ENCODE results near the gene ST6GALNAC5.

ST6GALNAC5 gene

GRCh38 chr1:76933847-76934815, 66.9 kb downstream of the ST6GALNAC5 start:
- peak in 1 of 2 experiments; percentile 2 for DNase-seq
- no peak for TF ChIP-seq POLR2A (IDR thresholded peaks at IDR 0.05; ENCODE audit: low read length)
- no peak for TF ChIP-seq GATA1 (IDR thresholded peaks at IDR 0.05; ENCODE audit: low read depth, low read length)

- no peak for TF ChIP-seq POLR2A (IDR thresholded peaks at IDR 0.05; ENCODE audit: low read length)
- no peak for TF ChIP-seq GATA1 (IDR thresholded peaks at IDR 0.05; ENCODE audit: low read depth, low read length)
- DNase-seq = no peak
Measured at GRCh38 chr1:76938304-76938703, 71.0 kb downstream of the ST6GALNAC5 start.

GRCh38 chr1:76939050-76939816, 72.0 kb downstream of the ST6GALNAC5 start:
- TF ChIP-seq POLR2A (IDR thresholded peaks at IDR 0.05; ENCODE audit: low read length) = no peak
- TF ChIP-seq GATA1 (IDR thresholded peaks at IDR 0.05; ENCODE audit: low read depth, low read length) = no peak
- no peak for DNase-seq

GRCh38 chr1:76939817-76940216, 72.5 kb downstream of the ST6GALNAC5 start:
- TF ChIP-seq POLR2A (IDR thresholded peaks at IDR 0.05; ENCODE audit: low read length) (no peak), GATA1 (IDR thresholded peaks at IDR 0.05; ENCODE audit: low read depth, low read length) (no peak)
- DNase-seq = no peak

GRCh38 chr1:76940571-76941335, 73.5 kb downstream of the ST6GALNAC5 start:
- no peak for TF ChIP-seq GATA1 (IDR thresholded peaks at IDR 0.05; ENCODE audit: low read depth, low read length)
- TF ChIP-seq POLR2A (IDR thresholded peaks at IDR 0.05; ENCODE audit: low read length) = no peak
- DNase-seq = no peak

- no peak for DNase-seq
- TF ChIP-seq GATA1 (IDR thresholded peaks at IDR 0.05; ENCODE audit: low read depth, low read length) (no peak), POLR2A (IDR thresholded peaks at IDR 0.05; ENCODE audit: low read length) (no peak)
Measured at GRCh38 chr1:76942549-76942948, 75.3 kb downstream of the ST6GALNAC5 start.

- DNase-seq = no peak
- TF ChIP-seq POLR2A (IDR thresholded peaks at IDR 0.05; ENCODE audit: low read length) (no peak), GATA1 (IDR thresholded peaks at IDR 0.05; ENCODE audit: low read depth, low read length) (no peak)
Measured at GRCh38 chr1:76944942-76945341, 77.7 kb downstream of the ST6GALNAC5 start.

GRCh38 chr1:76948846-76949245, 81.6 kb downstream of the ST6GALNAC5 start:
- DNase-seq = no peak
- TF ChIP-seq POLR2A (IDR thresholded peaks at IDR 0.05; ENCODE audit: low read length) (no peak), GATA1 (IDR thresholded peaks at IDR 0.05; ENCODE audit: low read depth, low read length) (no peak)

GRCh38 chr1:76949503-76949902, 82.2 kb downstream of the ST6GALNAC5 start:
- DNase-seq = no peak
- TF ChIP-seq GATA1 (IDR thresholded peaks at IDR 0.05; ENCODE audit: low read depth, low read length) (no peak), POLR2A (IDR thresholded peaks at IDR 0.05; ENCODE audit: low read length) (no peak)

- TF ChIP-seq GATA1 (IDR thresholded peaks at IDR 0.05; ENCODE audit: low read depth, low read length) = no peak
- no peak for TF ChIP-seq POLR2A (IDR thresholded peaks at IDR 0.05; ENCODE audit: low read length)
- DNase-seq = no peak
Measured at GRCh38 chr1:76950306-76950705, 83.0 kb downstream of the ST6GALNAC5 start.

GRCh38 chr1:76951153-76951552, 83.9 kb downstream of the ST6GALNAC5 start:
- TF ChIP-seq POLR2A (IDR thresholded peaks at IDR 0.05; ENCODE audit: low read length) (no peak), GATA1 (IDR thresholded peaks at IDR 0.05; ENCODE audit: low read depth, low read length) (no peak)
- DNase-seq = no peak

- TF ChIP-seq POLR2A (IDR thresholded peaks at IDR 0.05; ENCODE audit: low read length) (no peak), GATA1 (IDR thresholded peaks at IDR 0.05; ENCODE audit: low read depth, low read length) (no peak)
- no peak for DNase-seq
Measured at GRCh38 chr1:76955652-76956051, 88.4 kb downstream of the ST6GALNAC5 start.

GRCh38 chr1:76957961-76958360, 90.7 kb downstream of the ST6GALNAC5 start:
- TF ChIP-seq GATA1 (IDR thresholded peaks at IDR 0.05; ENCODE audit: low read depth, low read length) (no peak), POLR2A (IDR thresholded peaks at IDR 0.05; ENCODE audit: low read length) (no peak)
- no peak for DNase-seq

- no peak for TF ChIP-seq POLR2A (IDR thresholded peaks at IDR 0.05; ENCODE audit: low read length)
- TF ChIP-seq GATA1 (IDR thresholded peaks at IDR 0.05; ENCODE audit: low read depth, low read length) = no peak
Measured at GRCh38 chr1:76958828-76959227, 91.5 kb downstream of the ST6GALNAC5 start.

More at GRCh38 chr1:76958828-76959227, 91.5 kb downstream of the ST6GALNAC5 start:
- no peak for DNase-seq
